Thoracic aorta (tissue), 2 donors: ENCODE data around the gene C2CD2L. TPM values are rescaled to one million over a fixed set of nuclear protein-coding genes. Genes with fewer than 3 reads are reported as not detected.

ENCODE experiments used
- ATAC-seq: fragments of 150-250 bp; one replicate; pipeline ENCODE4 v1.8.0; 2017; ENCODE audit warnings: low read depth; ENCODE audit not compliant: insufficient number of reproducible peaks, low FRiP score
- DNase-seq: peaks from one replicate; pipeline ENCODE4 v3.0.0-alpha.2; 2020; ENCODE audit warnings: low spot score
- H3K27ac ChIP-seq, 2 donors: fragments of 200-600 bp; sonication (generic); 1 replicate in 1 of 2; 2 replicates in 1 of 2; pipeline ENCODE4 v1.5.1; 2016; ENCODE audit warnings: mild to moderate bottlenecking in 2 of 2, moderate library complexity in 2 of 2
- H3K27me3 ChIP-seq: fragments of 200-600 bp; sonication (generic); replicated peaks from 2 replicates; pipeline ENCODE4 v1.6.0; 2016; ENCODE audit warnings: mild to moderate bottlenecking; ENCODE audit not compliant: insufficient read depth
- H3K36me3 ChIP-seq: fragments of 200-600 bp; sonication (generic); one replicate; pipeline ENCODE4 v1.5.1; 2016
- H3K4me1 ChIP-seq, 2 donors: fragments of 200-600 bp; sonication (generic); 1 replicate in 1 of 2; 2 replicates in 1 of 2; pipeline versions ENCODE4 v1.5.1 to v1.6.0; 2016; ENCODE audit warnings: low read depth in 2 of 2, mild to moderate bottlenecking in 1 of 2; ENCODE audit not compliant: control insufficient read depth in 1 of 2
- H3K4me3 ChIP-seq: fragments of 200-600 bp; sonication (generic); 2 replicates; pipeline ENCODE4 v1.5.1; 2016; ENCODE audit warnings: mild to moderate bottlenecking
- H3K9me3 ChIP-seq: fragments of 200-600 bp; sonication (generic); 2 replicates; pipeline ENCODE4 v1.5.1; 2016
- CTCF ChIP-seq: fragments of 200-600 bp; sonication (generic); IDR thresholded peaks from one replicate; pipeline ENCODE4 v1.5.1; 2019; ENCODE audit warnings: antibody characterized with exemption
- total RNA-seq, 2 donors: library from RNA; depleted of rRNA; stranded (reverse); fragments of >200 nt; gene quantifications; one replicate each; pipeline versions ENCODE4 v1.1.0 to v1.2.3, GENCODE V29; 2016

The C2CD2L gene
- total RNA-seq, 2 donors from 2014 or later, result 10.0 to 13.4 TPM

GRCh38 chr11:119093942-119094815, 13.0 kb upstream of the C2CD2L start:
- ATAC-seq (peak; percentile 2), DNase-seq (no peak)
- Histone ChIP-seq H3K9me3 (no peaks in the 10 kb centered on the region), H3K27me3 (no peaks in the 10 kb centered on the region), H3K4me3 (peak overlapping the region; percentile 86), H3K4me1 (peaks cover 16 to 23% of the 10 kb centered on the region in 2 donors), H3K27ac (peak overlapping the region; percentile 88 to 95), H3K36me3 (peaks cover 18% of the 10 kb centered on the region)
- TF ChIP-seq CTCF, result no peak

- ATAC-seq, result peak; percentile 54
- peak overlapping the region; percentile 86 for H3K4me3 ChIP-seq
- H3K9me3 ChIP-seq, result no peaks in the 10 kb centered on the region
- peak; percentile 64 for TF ChIP-seq CTCF
- H3K36me3 ChIP-seq, result peaks cover 18% of the 10 kb centered on the region
- DNase-seq, result peak; percentile 59
- H3K4me1 ChIP-seq, result peaks cover 16 to 24% of the 10 kb centered on the region in 2 donors
- no peaks in the 10 kb centered on the region for H3K27me3 ChIP-seq
- peak overlapping the region; percentile 88 to 95 for H3K27ac ChIP-seq
These were observed 12.4 kb upstream of the C2CD2L start for GRCh38 chr11:119094816-119095065.

- TF ChIP-seq CTCF, result no peak
- Histone ChIP-seq H3K27me3 (no peaks in the 10 kb centered on the region), H3K4me1 (peaks cover 18 to 30% of the 10 kb centered on the region in 2 donors), H3K4me3 (peak overlapping the region; percentile 86), H3K9me3 (no peaks in the 10 kb centered on the region), H3K27ac (peak overlapping the region; percentile 88 to 95), H3K36me3 (peaks cover 18% of the 10 kb centered on the region)
- DNase-seq (peak; percentile 97), ATAC-seq (peak; percentile 97)
These were observed 11.9 kb upstream of the C2CD2L start for GRCh38 chr11:119095066-119095880.

GRCh38 chr11:119099711-119100110, 7.4 kb upstream of the C2CD2L start:
- Histone ChIP-seq H3K4me1 (peaks cover 19 to 32% of the 10 kb centered on the region in 2 donors), H3K9me3 (no peaks in the 10 kb centered on the region), H3K27ac (no peak overlapping the region), H3K4me3 (no peak overlapping the region), H3K36me3 (peaks cover 18% of the 10 kb centered on the region), H3K27me3 (no peaks in the 10 kb centered on the region)
- ATAC-seq (no peak), DNase-seq (no peak)
- no peak for TF ChIP-seq CTCF
